Limb (tissue), 2 donors: ENCODE measurements around the gene AMIGO1.

Source experiments
- DNase-seq, 2 donors: peaks; one replicate each; pipeline ENCODE4 v3.0.0-alpha.2; 2016; ENCODE audit errors: extremely low spot score in 2 of 2

The AMIGO1 gene

GRCh38 chr1:109502364-109502851, 7.1 kb downstream of the AMIGO1 start:
- no peak for DNase-seq

GRCh38 chr1:109501644-109502363, 7.7 kb downstream of the AMIGO1 start:
- no peak for DNase-seq

- DNase-seq: no peak
These were observed 8.6 kb downstream of the AMIGO1 start for GRCh38 chr1:109500941-109501381.

- no peak for DNase-seq
These were observed 9.6 kb downstream of the AMIGO1 start for GRCh38 chr1:109499661-109500536.

GRCh38 chr1:109499081-109499480, 10.4 kb downstream of the AMIGO1 start:
- no peak for DNase-seq

- peak; percentile 36 to 76 for DNase-seq
These were observed 11.2 kb downstream of the AMIGO1 start for GRCh38 chr1:109498161-109498801.

GRCh38 chr1:109497449-109498160, 11.9 kb downstream of the AMIGO1 start:
- DNase-seq: no peak

- no peak for DNase-seq
These were observed 13.8 kb downstream of the AMIGO1 start for GRCh38 chr1:109495738-109496137.

- DNase-seq: peak; percentile 89 to 94
These were observed 15.6 kb downstream of the AMIGO1 start, which contains the start of gene CYB561D1 for GRCh38 chr1:109493805-109494539. TSS of gene CYB561D1 (plus strand) at chr1:109494094. CDS start at chr1:109494140, 46 bp downstream.

GRCh38 chr1:109493227-109493626, 16.3 kb downstream of the AMIGO1 start:
- DNase-seq: no peak

- DNase-seq: no peak
These were observed 16.7 kb downstream of the AMIGO1 start for GRCh38 chr1:109492779-109493178.

GRCh38 chr1:109491372-109491771, 18.2 kb downstream of the AMIGO1 start:
- no peak for DNase-seq

- no peak for DNase-seq
These were observed 18.6 kb downstream of the AMIGO1 start for GRCh38 chr1:109490934-109491302.

GRCh38 chr1:109490029-109490933, 19.2 kb downstream of the AMIGO1 start:
- DNase-seq: peak; percentile 61 to 77

GRCh38 chr1:109488696-109489095, 20.8 kb downstream of the AMIGO1 start:
- no peak for DNase-seq

GRCh38 chr1:109488201-109488600, 21.3 kb downstream of the AMIGO1 start:
- no peak for DNase-seq

GRCh38 chr1:109487261-109487660, 22.3 kb downstream of the AMIGO1 start:
- DNase-seq: no peak

GRCh38 chr1:109485001-109485400, 24.5 kb downstream of the AMIGO1 start:
- no peak for DNase-seq

GRCh38 chr1:109484519-109484975, 25.0 kb downstream of the AMIGO1 start:
- DNase-seq: no peak
